PFSK-1 (cell line): ENCODE results near the gene AHR.

Experiments used
- FOXP2 ChIP-seq: optimal IDR thresholded peaks from 2 replicates; pipeline ENCODE3; 2011; ENCODE audit warnings: borderline replicate concordance, control low read depth, inconsistent platforms; ENCODE audit not compliant: insufficient read depth; ENCODE audit errors: extremely low read length, extremely low read depth
- POLR2AphosphoS5 ChIP-seq: IDR thresholded peaks from 2 replicates; pipeline ENCODE4 v1.6.1; 2012; ENCODE audit warnings: low read depth, mild to moderate bottlenecking, control low read depth, low read length, moderate library complexity
- SIN3A ChIP-seq: IDR thresholded peaks from 2 replicates; pipeline ENCODE4 v1.6.1; 2012; ENCODE audit warnings: mild to moderate bottlenecking, low read length, moderate library complexity, borderline replicate concordance; ENCODE audit not compliant: insufficient read depth
- TAF1 ChIP-seq: IDR thresholded peaks from 2 replicates; pipeline ENCODE4 v1.6.1; 2012; ENCODE audit warnings: low read length, control low read depth, borderline replicate concordance; ENCODE audit not compliant: insufficient read depth
- TF ChIP-seq, protein P1 (sequence below), 2 experiments: IDR thresholded peaks; 2 replicates each; pipeline versions ENCODE4 v1.6.1 to v1.8.0; 2011 to 2012; ENCODE audit warnings: low read depth in 2 of 2, low read length in 2 of 2, control low read depth in 1 of 2, inconsistent platforms in 1 of 2, mild to moderate bottlenecking in 1 of 2, moderate library complexity in 1 of 2; ENCODE audit not compliant: insufficient read depth in 1 of 2

Gene AHR

DNA sequence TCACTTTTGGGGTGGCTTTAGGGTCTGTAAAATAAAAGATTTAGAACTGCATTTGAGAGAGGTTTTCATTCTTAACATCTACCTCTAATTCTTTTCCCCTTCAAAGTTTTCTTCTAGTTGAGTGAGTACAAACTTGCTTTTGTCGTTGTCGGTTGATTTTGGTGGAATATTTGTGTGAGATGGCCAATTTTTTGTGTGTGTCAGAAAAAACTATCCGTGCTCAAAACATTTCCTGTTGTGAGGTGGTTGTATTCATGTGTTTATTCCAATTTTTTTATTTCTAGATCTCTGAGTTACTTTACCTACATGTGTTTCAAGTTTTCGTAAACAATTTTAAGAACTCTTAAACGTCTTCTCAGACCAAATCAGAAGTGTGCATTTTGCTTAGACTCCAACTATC, 1.6 kb downstream of the AHR start:
- no peak for TF ChIP-seq POLR2AphosphoS5
- TF ChIP-seq FOXP2 = no peak
- no peak for TF ChIP-seq TAF1
- no peak for TF ChIP-seq SIN3A
- TF ChIP-seq, protein P1, sequence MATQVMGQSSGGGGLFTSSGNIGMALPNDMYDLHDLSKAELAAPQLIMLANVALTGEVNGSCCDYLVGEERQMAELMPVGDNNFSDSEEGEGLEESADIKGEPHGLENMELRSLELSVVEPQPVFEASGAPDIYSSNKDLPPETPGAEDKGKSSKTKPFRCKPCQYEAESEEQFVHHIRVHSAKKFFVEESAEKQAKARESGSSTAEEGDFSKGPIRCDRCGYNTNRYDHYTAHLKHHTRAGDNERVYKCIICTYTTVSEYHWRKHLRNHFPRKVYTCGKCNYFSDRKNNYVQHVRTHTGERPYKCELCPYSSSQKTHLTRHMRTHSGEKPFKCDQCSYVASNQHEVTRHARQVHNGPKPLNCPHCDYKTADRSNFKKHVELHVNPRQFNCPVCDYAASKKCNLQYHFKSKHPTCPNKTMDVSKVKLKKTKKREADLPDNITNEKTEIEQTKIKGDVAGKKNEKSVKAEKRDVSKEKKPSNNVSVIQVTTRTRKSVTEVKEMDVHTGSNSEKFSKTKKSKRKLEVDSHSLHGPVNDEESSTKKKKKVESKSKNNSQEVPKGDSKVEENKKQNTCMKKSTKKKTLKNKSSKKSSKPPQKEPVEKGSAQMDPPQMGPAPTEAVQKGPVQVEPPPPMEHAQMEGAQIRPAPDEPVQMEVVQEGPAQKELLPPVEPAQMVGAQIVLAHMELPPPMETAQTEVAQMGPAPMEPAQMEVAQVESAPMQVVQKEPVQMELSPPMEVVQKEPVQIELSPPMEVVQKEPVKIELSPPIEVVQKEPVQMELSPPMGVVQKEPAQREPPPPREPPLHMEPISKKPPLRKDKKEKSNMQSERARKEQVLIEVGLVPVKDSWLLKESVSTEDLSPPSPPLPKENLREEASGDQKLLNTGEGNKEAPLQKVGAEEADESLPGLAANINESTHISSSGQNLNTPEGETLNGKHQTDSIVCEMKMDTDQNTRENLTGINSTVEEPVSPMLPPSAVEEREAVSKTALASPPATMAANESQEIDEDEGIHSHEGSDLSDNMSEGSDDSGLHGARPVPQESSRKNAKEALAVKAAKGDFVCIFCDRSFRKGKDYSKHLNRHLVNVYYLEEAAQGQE (IDR thresholded peaks at IDR 0.05; ENCODE audit: insufficient read depth in 1 of 2, low read depth in 2 of 2, low read length in 2 of 2) = no peak

DNA sequence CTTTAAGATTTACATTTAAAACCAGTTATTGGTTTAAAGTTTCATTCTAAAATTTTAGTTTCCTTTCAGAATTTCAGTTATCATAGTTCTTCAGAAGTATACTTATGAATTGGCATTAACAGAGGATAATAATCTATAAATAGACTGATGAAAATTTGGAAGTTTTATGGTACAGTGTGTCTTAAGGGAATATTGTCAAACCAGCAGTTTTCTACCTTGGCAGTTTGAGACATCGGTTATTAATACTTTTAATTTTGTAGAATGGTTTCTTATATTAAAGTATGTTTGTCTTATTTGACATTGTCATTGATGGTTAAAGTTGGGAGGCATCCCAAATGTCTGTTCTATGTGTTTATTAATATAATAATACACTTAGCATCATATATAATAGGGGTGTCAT, 2.0 kb downstream of the AHR start:
- no peak for TF ChIP-seq FOXP2
- TF ChIP-seq TAF1 = no peak
- TF ChIP-seq POLR2AphosphoS5 = no peak
- TF ChIP-seq, protein P1 (IDR thresholded peaks at IDR 0.05; ENCODE audit: insufficient read depth in 1 of 2, low read depth in 2 of 2, low read length in 2 of 2) = no peak
- TF ChIP-seq SIN3A = no peak

DNA sequence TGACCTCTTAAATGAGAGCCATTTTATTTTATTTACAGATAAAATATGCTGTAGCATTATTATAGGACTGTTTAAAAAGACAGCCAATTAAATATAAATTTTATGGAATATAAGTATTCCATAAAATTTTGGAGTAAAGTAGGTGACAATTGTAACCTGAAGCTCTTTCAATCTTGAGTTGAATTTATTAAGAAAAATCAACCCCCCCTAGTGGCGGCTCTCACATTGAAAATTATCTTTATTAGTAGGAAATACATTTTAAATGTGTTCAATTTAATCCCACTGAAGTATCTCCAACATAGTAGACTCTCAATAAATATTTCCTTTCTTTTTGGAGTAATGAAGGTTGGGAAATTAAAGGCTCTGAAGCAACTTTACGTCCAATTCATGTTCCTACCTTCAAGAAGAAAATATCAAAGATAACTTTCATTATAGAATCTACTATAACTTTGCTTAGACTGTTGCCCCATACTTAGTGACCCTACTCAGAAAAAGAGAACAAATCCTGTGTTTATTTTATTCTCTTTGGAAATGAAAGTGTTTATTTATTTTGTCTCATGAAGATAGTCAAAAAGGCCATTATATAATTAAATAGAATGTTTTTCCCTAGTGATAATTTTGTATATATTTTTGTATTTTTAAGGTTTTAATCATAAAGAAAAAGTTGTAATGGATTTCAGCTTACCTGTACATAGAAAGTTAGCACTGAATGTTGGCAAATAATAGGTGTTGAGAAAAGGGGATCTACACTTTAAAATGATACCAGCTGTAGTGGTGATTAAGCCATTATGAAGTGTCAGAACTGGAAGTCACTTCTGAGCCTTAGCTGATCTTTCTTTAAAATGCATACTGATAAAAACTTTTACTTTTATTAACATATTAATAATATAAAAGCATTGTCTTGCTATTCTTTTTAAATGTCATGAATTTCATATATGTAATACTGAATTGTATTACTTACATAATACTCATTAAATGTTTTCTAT, 3.3 kb downstream of the AHR start:
- TF ChIP-seq SIN3A (no peak), TAF1 (no peak), POLR2AphosphoS5 (no peak), FOXP2 (no peak)
- TF ChIP-seq, protein P1 (IDR thresholded peaks at IDR 0.05; ENCODE audit: insufficient read depth in 1 of 2, low read depth in 2 of 2, low read length in 2 of 2) = no peak

DNA sequence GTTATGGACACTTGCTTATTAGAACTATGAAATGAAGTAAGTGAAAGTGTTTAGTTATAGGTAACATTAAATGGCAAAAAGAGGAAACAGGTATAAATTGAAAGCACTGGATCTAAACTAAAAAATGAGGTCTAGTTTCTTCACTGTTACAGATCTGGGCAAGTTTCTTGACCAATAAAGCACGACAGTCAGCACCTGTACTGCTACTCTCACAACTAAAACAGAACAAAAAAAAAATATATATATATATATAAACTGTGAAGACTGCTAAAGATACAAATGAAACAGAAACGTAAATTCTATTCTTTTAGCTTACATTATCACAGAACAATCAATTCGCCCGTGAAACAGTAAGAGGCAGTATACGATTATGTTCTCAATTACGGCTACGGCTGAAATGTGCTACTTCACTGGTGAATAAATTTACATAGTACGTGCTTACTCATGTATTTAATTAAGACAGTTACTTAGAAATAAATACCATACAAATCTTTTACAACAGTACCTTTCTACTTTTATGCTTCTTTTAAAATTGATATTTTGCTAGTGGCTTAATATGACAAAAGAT, 4.2 kb downstream of the AHR start:
- no peak for TF ChIP-seq FOXP2
- no peak for TF ChIP-seq TAF1
- TF ChIP-seq POLR2AphosphoS5 = no peak
- TF ChIP-seq, protein P1 (IDR thresholded peaks at IDR 0.05; ENCODE audit: insufficient read depth in 1 of 2, low read depth in 2 of 2, low read length in 2 of 2) = no peak
- no peak for TF ChIP-seq SIN3A
